Stimulated activated memory B cell treated with anti-CD40 and anti-IgM and Interleukin-4, amounts not matched to agents 10 μg/mL and 1 μg/mL and 100 μg/mL, for 72 hours (primary cell): ENCODE measurements around the gene GPR25.

Source experiments
- ATAC-seq: fragments of 150-1000 bp; cut with Tn5 transposase; 2 replicates; pipeline ENCODE4 v1.10.0; 2021
- H3K27ac Mint-ChIP-seq: one replicate; pipeline ENCODE4 v1.8.0; 2022; ENCODE audit warnings: mild to moderate bottlenecking, mixed read lengths
- H3K27me3 Mint-ChIP-seq: one replicate; pipeline ENCODE4 v1.8.0; 2022; ENCODE audit warnings: mixed read lengths
- H3K36me3 Mint-ChIP-seq: one replicate; pipeline ENCODE4 v1.8.0; 2022; ENCODE audit warnings: mixed read lengths
- H3K4me1 Mint-ChIP-seq: one replicate; pipeline ENCODE4 v1.8.0; 2022; ENCODE audit warnings: mixed read lengths
- H3K4me3 Mint-ChIP-seq: one replicate; pipeline ENCODE4 v1.8.0; 2022; ENCODE audit warnings: mild to moderate bottlenecking, moderate library complexity, mixed read lengths
- H3K9me3 Mint-ChIP-seq: one replicate; pipeline ENCODE4 v1.8.0; 2022; ENCODE audit warnings: mixed read lengths

Gene GPR25

DNA sequence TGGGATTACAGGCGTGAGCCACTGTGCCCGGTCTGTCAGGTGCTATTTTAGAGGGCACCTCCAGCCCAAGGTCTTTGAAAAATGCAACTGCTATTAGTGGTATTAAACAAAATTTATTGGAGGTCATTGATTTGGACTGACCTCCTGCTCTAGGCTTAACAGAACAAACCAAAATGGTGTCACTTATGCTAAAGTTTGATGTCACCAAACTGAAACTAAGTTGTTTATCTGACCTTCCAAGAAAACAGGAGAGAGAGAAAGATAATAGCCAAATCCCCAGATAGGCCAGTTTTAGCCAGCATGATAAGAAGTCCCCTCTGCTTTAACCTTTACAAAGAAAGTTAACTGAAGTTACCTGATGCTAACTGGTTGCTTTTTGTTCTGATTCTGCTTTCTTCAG, 13.8 kb downstream of the GPR25 start:
- H3K27me3 Mint-ChIP-seq: peaks cover 11% of the 10 kb centered on the region
- H3K9me3 Mint-ChIP-seq: no peaks in the 10 kb centered on the region
- H3K36me3 Mint-ChIP-seq: no peaks in the 10 kb centered on the region
- peaks cover 51% of the 10 kb centered on the region for H3K4me1 Mint-ChIP-seq
- no peak overlapping the region for H3K4me3 Mint-ChIP-seq
- no peak for ATAC-seq
- peak overlapping the region; percentile 61 for H3K27ac Mint-ChIP-seq

DNA sequence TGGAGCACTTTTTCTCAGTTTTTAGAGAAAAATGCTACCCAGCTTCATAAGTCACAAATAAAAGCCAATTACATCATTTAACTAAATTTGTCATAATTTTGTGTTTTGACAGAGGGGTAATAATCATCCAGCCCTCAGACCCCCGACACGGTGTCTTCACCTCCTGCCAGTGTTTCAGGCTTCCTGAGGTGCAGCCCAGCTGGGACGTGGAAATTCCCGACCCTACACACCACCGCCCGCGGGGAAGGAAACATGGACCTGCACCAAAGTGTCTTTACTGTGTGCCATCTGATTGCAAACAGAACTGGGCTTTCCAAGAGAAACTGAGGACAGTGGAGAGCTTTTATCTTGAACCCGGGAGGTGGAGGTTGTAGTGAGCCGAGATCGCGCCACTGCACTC, 14.3 kb downstream of the GPR25 start:
- Mint-ChIP-seq H3K27ac (peak overlapping the region; percentile 61), H3K4me3 (peak overlapping the region; percentile 32), H3K9me3 (no peaks in the 10 kb centered on the region), H3K27me3 (peaks cover 16% of the 10 kb centered on the region), H3K4me1 (peaks cover 55% of the 10 kb centered on the region), H3K36me3 (no peaks in the 10 kb centered on the region)
- ATAC-seq: no peak

DNA sequence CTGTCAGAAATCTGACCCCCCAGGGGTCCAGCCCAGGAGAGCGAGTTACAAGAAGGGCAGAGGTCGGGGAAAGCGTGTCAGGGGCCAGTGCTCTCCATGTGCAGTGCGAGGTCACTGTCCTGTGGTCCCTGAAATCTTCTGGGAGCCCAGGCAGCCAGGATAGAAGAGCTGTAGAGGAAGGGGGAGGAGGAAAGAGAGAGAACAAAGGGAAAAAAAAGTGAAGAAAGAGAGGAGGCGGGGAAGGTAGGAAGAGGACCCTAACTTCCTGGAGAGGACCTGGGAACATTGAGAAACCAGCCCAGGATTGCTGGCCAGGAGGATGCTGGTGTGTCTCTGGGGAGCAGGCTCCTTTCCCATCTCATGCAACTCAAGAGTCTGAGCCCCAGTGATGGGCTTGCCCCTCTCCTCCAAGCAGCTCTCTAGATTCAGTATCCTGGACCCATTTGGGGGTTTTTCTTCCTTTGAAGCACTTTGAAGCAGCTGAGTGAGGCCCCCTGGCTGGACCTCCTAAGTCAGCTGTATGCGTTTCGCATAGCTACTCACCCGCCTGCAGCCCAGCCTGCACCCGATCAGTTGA, 15.1 kb downstream of the GPR25 start:
- H3K27me3 Mint-ChIP-seq: peaks cover 24% of the 10 kb centered on the region

DNA sequence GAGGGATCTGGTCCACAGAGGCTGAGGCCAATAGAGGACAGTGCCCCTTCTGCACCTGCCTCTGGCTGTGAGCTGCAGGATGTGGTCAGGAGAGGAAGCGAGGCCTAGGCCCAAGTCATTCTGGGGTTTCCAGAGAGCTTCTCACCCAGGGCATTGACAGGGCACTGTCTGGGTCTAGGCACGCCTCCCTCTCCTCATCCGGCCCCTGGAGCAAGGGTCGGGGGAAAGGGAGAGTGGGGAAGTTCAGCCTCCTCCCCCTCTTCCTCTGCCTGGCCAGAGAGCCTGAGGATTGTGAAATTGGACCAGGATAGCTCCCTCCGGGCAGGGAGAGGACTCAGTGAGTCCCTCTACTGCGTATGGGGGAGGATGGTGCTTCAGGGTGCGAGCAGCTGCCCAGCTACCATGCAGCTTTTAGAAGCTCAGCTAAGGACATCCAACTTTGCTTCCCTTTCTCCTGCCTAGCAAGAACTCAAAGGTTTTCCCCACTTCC, 15.6 kb downstream of the GPR25 start:
- peak; percentile 99 for ATAC-seq
- H3K27me3 Mint-ChIP-seq: peaks cover 29% of the 10 kb centered on the region

More for the DNA sequence above, 15.1 kb downstream of the GPR25 start:
- peak overlapping the region; percentile 36 for H3K4me3 Mint-ChIP-seq
- H3K4me1 Mint-ChIP-seq: peaks cover 62% of the 10 kb centered on the region
- H3K36me3 Mint-ChIP-seq: no peaks in the 10 kb centered on the region
- H3K27ac Mint-ChIP-seq: peak overlapping the region; percentile 61
- no peaks in the 10 kb centered on the region for H3K9me3 Mint-ChIP-seq
- no peak for ATAC-seq

DNA sequence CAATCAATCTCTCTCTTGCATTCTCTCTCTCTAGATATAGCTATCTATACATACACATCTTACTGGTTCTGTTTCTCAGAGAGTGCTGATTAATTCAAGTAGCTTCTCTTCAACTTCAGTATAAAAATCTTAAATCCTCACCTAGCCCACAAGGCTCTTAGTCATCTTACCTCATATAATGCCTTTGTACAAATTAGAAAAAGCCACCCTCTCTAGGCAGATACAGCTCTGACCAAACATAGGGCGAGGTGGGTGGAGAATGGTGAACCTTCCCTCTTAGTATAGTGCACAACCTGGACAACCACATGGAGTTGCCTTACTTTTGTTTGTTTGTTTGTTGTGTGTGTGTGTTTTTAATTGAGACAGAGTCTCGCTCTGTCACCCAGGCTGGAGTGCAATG, 16.8 kb downstream of the GPR25 start:
- H3K27me3 Mint-ChIP-seq: peaks cover 41% of the 10 kb centered on the region
- peaks cover 62% of the 10 kb centered on the region for H3K4me1 Mint-ChIP-seq
- no peaks in the 10 kb centered on the region for H3K9me3 Mint-ChIP-seq
- ATAC-seq: no peak
- H3K36me3 Mint-ChIP-seq: no peaks in the 10 kb centered on the region
- H3K4me3 Mint-ChIP-seq: no peak overlapping the region
- H3K27ac Mint-ChIP-seq: peak overlapping the region; percentile 61

More for the DNA sequence above, 15.6 kb downstream of the GPR25 start:
- no peaks in the 10 kb centered on the region for H3K9me3 Mint-ChIP-seq
- peak overlapping the region; percentile 61 for H3K27ac Mint-ChIP-seq
- H3K4me1 Mint-ChIP-seq: peaks cover 62% of the 10 kb centered on the region
- H3K36me3 Mint-ChIP-seq: no peaks in the 10 kb centered on the region
- peak overlapping the region; percentile 36 for H3K4me3 Mint-ChIP-seq

DNA sequence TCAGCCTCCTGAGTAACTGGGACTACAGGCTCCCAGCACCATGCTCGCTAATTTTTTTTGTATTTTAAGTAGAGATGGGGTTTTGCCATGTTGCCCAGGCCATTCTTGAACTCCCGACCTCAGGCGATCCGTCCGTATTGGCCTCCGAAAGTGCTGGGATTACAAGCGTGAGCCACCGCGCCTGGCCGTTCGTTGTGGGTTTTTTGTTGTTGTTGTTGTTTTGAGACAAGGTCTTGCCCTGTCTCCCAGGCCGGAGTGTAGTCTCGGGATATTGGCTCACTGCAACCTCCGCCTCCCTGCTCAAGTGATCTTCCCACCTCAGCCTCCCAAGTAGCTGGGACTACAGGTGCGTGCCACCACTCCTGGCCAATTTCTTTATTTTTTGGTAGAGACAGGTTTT, 17.2 kb downstream of the GPR25 start:
- H3K27ac Mint-ChIP-seq: no peak overlapping the region
- no peak overlapping the region for H3K4me3 Mint-ChIP-seq
- H3K27me3 Mint-ChIP-seq: peaks cover 44% of the 10 kb centered on the region
- no peaks in the 10 kb centered on the region for H3K9me3 Mint-ChIP-seq
- peaks cover 62% of the 10 kb centered on the region for H3K4me1 Mint-ChIP-seq
- no peaks in the 10 kb centered on the region for H3K36me3 Mint-ChIP-seq
- no peak for ATAC-seq

GRCh38 chr1:200890818-200891773, 18.3 kb downstream of the GPR25 start:
- H3K9me3 Mint-ChIP-seq: no peaks in the 10 kb centered on the region
- H3K4me3 Mint-ChIP-seq: peak overlapping the region; percentile 77
- H3K36me3 Mint-ChIP-seq: no peaks in the 10 kb centered on the region
- peak overlapping the region; percentile 58 for H3K27ac Mint-ChIP-seq
- peaks cover 72% of the 10 kb centered on the region for H3K4me1 Mint-ChIP-seq
- H3K27me3 Mint-ChIP-seq: peaks cover 44% of the 10 kb centered on the region
- ATAC-seq: no peak

GRCh38 chr1:200891774-200892157, 19.0 kb downstream of the GPR25 start:
- Mint-ChIP-seq H3K9me3 (no peaks in the 10 kb centered on the region), H3K27me3 (peaks cover 44% of the 10 kb centered on the region), H3K4me1 (peaks cover 69% of the 10 kb centered on the region), H3K27ac (peak overlapping the region; percentile 58), H3K4me3 (peak overlapping the region; percentile 77), H3K36me3 (no peaks in the 10 kb centered on the region)
- ATAC-seq: no peak

DNA sequence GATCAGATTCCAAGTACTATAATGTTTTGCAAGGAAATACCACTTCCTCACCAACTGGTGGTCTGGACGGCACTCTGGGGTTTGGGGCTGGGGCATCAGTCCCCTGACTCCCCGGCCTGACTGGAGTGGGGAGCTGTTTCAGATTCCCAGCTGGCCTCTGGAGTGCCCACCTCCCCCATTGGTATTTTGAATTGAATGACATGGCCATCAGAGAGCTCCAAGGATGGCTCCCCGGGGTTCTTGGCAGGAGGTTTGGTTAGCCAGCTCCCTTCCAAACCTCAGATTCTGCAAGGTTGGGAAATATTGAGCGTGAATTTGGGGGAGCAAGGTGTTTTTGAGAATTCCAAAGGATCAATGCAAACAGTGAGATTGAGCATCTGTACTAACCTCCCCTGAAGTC, 19.8 kb downstream of the GPR25 start:
- Mint-ChIP-seq H3K27ac (no peak overlapping the region), H3K4me3 (no peak overlapping the region), H3K9me3 (no peaks in the 10 kb centered on the region), H3K27me3 (peaks cover 44% of the 10 kb centered on the region), H3K4me1 (peaks cover 62% of the 10 kb centered on the region), H3K36me3 (no peaks in the 10 kb centered on the region)
- ATAC-seq: no peak

- Mint-ChIP-seq H3K4me1 (peaks cover 59% of the 10 kb centered on the region), H3K9me3 (no peaks in the 10 kb centered on the region), H3K27ac (no peak overlapping the region), H3K4me3 (no peak overlapping the region), H3K36me3 (no peaks in the 10 kb centered on the region), H3K27me3 (peaks cover 46% of the 10 kb centered on the region)
- no peak for ATAC-seq
Observed at GRCh38 chr1:200892958-200893357, 20.2 kb downstream of the GPR25 start.

- H3K4me3 Mint-ChIP-seq: no peak overlapping the region
Observed at GRCh38 chr1:200893411-200893901, 20.7 kb downstream of the GPR25 start.

GRCh38 chr1:200894712-200895442, 22.1 kb downstream of the GPR25 start, which contains the start of gene INAVA:
Gene INAVA (plus strand): TSS chr1:200894900. CDS start chr1:200898401, 3,501 bp downstream.
- Mint-ChIP-seq H3K27ac (no peak within 1 kb of the TSS), H3K4me1 (peaks cover 50% of the 10 kb centered on the region), H3K4me3 (no peak within 1 kb of the TSS), H3K27me3 (peaks cover 58% of the 10 kb centered on the region), H3K36me3 (no peaks in the 10 kb centered on the region), H3K9me3 (no peaks in the 10 kb centered on the region)
- no peak for ATAC-seq

More at GRCh38 chr1:200893411-200893901, 20.7 kb downstream of the GPR25 start:
- H3K4me1 Mint-ChIP-seq: peaks cover 58% of the 10 kb centered on the region
- H3K9me3 Mint-ChIP-seq: no peaks in the 10 kb centered on the region
- ATAC-seq: no peak
- no peak overlapping the region for H3K27ac Mint-ChIP-seq
- H3K36me3 Mint-ChIP-seq: no peaks in the 10 kb centered on the region
- peaks cover 51% of the 10 kb centered on the region for H3K27me3 Mint-ChIP-seq

DNA sequence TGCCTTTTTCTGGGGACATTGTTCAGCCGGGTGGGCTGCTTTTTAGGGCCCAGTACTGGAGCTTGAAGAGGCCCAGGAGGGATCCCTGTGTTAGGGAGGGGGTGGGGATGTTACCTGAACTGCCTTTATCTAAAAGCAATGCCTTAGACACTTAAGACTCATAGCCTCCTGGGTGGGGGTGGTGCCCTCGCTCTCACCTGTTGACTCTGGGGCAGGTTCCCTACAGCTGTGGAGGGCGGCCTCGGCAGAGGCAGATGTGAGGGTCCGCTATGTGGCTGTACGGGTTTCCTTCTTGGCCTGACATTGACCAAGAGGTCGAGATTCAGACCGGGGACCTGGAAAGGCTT, 22.6 kb downstream of the GPR25 start:
- no peak overlapping the region for H3K4me3 Mint-ChIP-seq
- H3K4me1 Mint-ChIP-seq: peaks cover 45% of the 10 kb centered on the region
- H3K27me3 Mint-ChIP-seq: peaks cover 55% of the 10 kb centered on the region
- no peaks in the 10 kb centered on the region for H3K9me3 Mint-ChIP-seq
- H3K36me3 Mint-ChIP-seq: no peaks in the 10 kb centered on the region
- no peak for ATAC-seq
- no peak overlapping the region for H3K27ac Mint-ChIP-seq

GRCh38 chr1:200895801-200896530, 23.2 kb downstream of the GPR25 start:
- Mint-ChIP-seq H3K27me3 (peaks cover 49% of the 10 kb centered on the region), H3K4me1 (peaks cover 40% of the 10 kb centered on the region), H3K9me3 (no peaks in the 10 kb centered on the region), H3K4me3 (no peak overlapping the region), H3K36me3 (no peaks in the 10 kb centered on the region), H3K27ac (no peak overlapping the region)
- ATAC-seq: peak; percentile 47
